NCI-H1092 (cell line): ENCODE results near the gene TCP11L1.
A peak's percentile ranks its signal among the peaks of the same experiment; 100 is the strongest.
"Not testable (repeated sequence)": the region's sequence is repeated elsewhere in the genome, so short reads cannot be mapped to it uniquely, and the experiment has no call there.

Experiments
- DNase-seq: peaks from one replicate; lab custom pipeline; 2025; lab: John Stamatoyannopoulos, UW

The TCP11L1 gene

GRCh38 chr11:33029218-33029617 is 10.2 kb upstream of the TCP11L1 start:
- not testable (repeated sequence) for DNase-seq

DNA sequence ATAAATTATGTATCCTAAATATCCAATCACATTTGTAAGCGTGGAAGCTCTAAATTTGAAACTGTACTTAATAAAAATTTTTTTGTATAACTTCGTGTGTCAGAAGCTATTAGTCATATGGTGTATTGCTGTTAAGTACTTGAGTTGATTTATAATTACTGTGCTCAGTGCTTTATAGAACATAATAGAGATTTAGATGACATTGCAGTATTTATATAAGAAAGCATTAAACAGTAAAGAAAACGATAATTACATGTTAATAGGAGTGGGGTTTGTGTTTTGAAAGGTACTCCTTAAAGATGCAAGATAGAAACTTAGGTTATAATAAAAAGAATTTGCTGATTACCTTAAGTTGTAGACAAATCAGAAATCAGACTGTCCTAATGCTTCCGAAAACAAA is 5.9 kb upstream of the TCP11L1 start:
- DNase-seq: no peak

GRCh38 chr11:33035011-33035410 is 4.4 kb upstream of the TCP11L1 start:
- no peak for DNase-seq

GRCh38 chr11:33040033-33040861 is 875 bp downstream of the TCP11L1 start:
- peak; percentile 17 for DNase-seq

GRCh38 chr11:33040862-33041453 is 1.6 kb downstream of the TCP11L1 start:
- DNase-seq: no peak

DNA sequence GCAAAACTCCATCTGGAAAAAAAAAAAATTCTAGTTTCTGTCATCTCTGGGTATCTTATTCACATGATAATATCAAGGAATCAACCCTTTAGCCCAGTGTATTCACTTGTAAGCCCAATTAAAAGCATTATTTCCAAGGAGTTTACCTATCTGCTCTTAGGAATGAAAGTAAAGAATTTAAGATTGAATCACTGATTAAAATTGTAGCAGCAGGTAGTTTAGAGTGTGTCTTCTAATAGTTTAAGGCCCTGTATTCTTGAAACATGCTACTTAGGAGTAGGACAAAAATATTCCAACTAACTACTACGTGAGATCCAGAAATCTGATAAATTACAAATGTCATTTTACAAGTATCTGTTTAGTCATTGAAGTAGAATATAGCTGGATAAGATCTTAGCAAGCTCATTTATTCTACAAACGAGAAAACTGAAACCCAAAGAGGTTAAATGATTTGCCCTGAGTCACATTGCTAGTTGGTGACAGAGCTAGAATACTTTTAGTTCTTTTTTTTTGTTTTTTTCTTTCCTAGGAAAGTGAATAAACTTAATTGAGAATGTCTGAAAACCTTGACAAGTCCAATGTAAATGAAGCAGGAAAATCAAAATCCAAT is 4.0 kb downstream of the TCP11L1 start:
- no peak for DNase-seq

DNA sequence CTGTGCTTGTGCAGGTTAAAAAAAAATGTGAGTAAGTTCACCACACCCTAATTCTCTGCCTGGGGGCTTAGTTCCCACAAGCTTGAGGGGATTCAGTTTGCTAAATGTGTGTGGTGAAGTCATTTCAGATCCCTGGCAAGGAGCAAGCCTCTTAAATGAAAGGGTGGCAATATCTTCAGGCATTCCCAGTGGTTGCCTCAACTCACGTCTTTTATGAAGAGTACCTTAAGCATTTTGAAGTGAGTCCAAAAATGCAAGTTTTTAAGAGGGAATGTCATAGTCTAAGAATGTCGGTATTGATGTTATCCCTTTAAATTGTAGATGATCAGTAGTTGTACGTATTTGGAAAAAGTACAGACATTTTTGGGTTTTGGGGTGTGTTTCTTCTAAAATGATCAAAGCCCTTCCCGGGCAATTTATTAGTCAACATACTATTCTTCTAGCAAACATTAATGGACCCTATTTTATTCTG is 4.9 kb downstream of the TCP11L1 start:
- DNase-seq: no peak

GRCh38 chr11:33045551-33046255 is 6.3 kb downstream of the TCP11L1 start:
- DNase-seq: no peak

DNA sequence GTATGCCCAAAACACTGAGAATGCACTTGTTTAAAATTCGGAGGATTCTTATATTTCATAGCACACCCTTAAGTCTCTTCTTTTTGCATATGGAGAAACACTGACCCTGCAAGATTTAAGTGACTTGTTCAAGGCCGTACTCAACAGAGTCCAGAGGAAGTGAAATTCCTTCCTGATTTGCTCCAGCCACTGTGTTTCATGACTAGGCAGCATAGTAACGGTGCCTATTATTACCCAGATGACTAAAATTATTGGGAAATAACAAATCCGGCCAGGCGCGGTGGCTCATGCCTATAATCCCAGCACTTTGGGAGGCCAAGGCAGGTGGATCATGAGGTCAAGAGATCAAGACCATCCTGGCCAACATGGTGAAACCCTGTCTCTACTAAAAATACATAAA is 9.3 kb downstream of the TCP11L1 start:
- DNase-seq: not testable (repeated sequence)

DNA sequence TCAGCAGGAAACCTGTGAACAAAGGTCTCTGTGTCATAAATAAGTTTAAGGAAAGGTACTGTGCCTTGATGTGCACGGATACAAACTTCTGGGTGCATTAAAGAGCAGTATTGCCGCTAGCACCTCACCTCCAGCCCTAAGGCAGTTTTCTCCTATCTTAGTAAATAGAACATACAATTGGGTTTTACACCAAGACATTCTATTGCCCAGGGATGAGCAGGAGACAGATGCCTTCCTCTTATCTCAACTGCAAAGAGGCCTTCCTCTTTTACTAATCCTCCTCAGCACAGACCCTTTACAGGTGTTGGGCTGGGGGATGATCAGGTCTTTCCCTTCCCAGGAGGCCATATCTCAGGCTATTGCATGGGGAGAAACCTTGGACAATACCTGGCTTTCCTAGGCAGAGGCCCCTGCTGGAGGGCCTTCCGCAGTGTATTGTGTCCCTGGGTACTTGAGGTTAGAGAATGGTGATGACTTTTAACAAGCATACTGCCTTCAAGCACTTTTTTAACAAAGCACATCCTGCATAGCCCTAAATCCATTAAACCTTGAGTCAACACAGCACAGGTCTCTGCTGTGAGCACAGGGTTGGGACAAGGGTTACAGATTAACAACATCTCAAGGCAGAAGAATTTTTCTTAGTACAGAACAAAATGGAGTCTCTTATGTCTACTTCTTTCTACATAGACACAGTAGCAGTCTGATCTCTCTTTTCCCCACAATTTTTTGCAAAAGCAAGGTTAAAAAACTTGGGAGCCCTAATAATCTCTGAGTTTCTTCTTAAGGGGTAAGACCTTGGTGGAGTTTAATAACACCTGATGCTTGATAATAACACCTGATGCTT is 10.4 kb downstream of the TCP11L1 start:
- not testable (repeated sequence) for DNase-seq

DNA sequence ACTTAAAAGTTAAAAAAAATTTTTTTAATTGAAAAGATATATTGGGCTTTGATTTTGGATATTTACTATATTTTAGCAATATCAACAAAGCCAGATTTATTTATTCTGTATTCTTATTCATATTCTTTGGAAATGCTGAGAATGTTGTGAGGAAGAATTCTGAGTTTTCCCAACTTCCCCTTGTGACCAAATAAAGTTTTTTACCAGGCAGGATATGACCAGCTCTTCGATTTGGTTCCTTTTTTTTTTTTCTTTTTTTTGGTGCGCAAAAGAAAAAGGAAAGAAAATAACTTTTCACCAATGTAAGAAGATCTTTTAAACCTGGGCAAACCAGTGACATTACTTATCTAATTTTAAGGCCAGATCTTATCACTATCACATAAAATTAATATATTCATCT is 12.9 kb downstream of the TCP11L1 start:
- DNase-seq: no peak

DNA sequence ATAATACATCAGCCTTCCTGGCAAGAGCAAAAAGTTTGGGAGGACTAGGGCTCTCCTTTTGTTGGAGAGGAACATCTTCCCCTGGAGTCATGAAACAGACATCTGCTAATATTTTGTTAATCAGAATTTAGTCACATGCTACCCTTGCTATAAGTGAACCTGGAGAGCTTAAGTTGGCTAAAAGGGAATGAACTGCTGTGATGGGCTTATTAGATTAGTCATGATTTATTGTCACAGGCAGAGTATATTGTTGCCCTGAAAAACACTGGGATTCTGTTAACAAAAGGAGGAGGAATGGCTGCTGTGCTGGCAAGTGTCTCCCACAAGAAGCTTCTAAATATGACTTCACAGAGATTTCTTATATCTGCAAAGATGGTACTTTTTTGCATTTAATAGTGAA is 16.0 kb downstream of the TCP11L1 start:
- DNase-seq: no peak

- no peak for DNase-seq
Measured at GRCh38 chr11:33057284-33057683, 17.9 kb downstream of the TCP11L1 start.

- no peak for DNase-seq
Measured at GRCh38 chr11:33059331-33060007, 20.1 kb downstream of the TCP11L1 start.

DNA sequence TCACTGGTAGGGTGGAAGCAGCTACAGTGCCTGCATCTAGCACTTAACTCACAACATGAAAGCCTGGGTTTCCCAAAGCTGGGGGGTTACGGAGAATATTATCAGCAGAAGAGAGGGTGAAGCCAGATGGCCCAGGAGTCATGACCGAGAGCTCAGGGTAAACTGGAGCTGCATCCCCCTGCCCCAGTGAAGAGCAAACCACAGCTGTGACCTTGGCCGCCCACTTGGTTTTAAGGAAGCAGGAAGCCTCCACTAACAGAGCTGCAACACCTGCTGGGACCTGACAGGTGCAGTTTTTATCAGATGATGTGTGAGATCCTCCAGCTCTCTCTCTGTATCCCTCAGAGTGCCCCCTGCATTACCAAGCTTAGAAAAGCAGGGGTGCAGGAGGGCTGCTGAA is 20.9 kb downstream of the TCP11L1 start:
- no peak for DNase-seq

GRCh38 chr11:33062137-33062536 is 22.8 kb downstream of the TCP11L1 start:
- DNase-seq: no peak

- DNase-seq: no peak
Measured at GRCh38 chr11:33063326-33063881, 24.0 kb downstream of the TCP11L1 start.

DNA sequence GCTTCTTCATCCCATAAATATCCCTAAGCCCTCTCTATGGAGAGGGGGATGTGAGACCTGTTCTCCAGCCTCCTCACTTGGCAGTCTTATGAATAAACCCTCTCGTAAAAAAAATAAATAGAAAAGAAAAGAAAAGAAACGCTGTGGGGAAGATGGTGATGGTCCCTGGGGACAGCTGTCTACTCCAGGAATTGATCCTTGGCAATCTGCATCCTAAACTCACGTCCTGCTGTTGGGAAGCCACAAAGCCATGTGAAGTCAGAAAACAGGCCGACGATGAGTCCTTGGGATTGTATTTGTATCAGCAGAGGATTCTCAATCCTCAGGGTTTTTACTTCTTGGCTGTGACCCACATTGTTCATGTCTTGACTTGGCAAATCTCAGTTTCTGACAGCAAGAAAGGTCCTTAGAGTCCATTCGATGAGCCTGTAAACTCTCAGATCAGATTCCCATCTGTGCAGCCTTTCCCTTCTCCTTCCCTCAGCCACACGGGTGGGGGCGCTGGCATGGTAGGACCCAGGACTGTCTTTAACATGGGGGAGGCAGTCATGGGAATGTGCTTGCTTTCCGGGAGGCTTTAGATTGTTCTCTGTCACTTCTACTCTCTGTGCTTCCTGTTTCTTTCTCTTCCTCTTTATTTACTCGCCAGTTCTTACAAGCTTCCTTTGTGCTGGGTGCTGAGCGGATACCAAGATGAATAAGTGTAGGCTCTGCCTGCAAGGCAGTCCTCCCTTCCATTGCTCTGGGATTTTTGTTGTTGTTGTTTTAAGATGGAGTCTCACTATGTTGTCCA is 24.9 kb downstream of the TCP11L1 start:
- no peak for DNase-seq

DNA sequence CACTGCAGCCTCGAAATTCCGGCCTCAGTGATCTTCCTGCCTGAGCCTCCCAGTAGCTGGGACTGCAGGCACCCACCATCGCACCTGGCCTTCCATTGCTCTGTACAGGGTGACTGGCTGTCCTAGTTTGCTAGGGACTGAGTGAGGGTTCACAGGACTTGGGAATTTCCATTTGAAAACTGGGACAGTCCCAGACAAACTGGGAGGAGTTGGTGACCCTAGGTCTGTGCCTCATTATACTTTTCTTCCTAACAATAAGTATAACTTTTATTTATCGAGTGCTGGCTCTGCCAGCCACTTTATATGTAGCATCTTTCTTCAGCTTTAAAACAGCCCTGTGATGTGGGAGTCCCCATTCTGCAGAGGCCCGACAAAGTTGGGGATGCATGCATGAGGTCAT is 25.5 kb downstream of the TCP11L1 start:
- DNase-seq: no peak
